Endodermal cell (in vitro differentiated cells): Measurements from ENCODE around the gene SFXN5. TPM values are rescaled to one million over a fixed set of nuclear protein-coding genes. Genes with fewer than 3 reads are reported as not detected.

Source experiments
- DNase-seq: peaks from one replicate; pipeline ENCODE4 v3.0.0-alpha.2; 2017
- H3K27ac ChIP-seq: 2 replicates; pipeline ENCODE4 v1.5.1; 2013; ENCODE audit warnings: mild to moderate bottlenecking, low read depth, low read length, moderate library complexity
- H3K27me3 ChIP-seq: 2 replicates; pipeline ENCODE4 v1.6.1; 2013; ENCODE audit warnings: mild to moderate bottlenecking, low read length, moderate library complexity; ENCODE audit not compliant: insufficient read depth, control insufficient read depth, poor library complexity, severe bottlenecking
- H3K36me3 ChIP-seq: 2 replicates; pipeline ENCODE4 v1.7.0; 2013; ENCODE audit warnings: mild to moderate bottlenecking, low read length, moderate library complexity; ENCODE audit not compliant: control insufficient read depth, insufficient read depth
- H3K4me1 ChIP-seq: one replicate; pipeline ENCODE4 v1.7.0; 2013; ENCODE audit warnings: low read length; ENCODE audit not compliant: control insufficient read depth, insufficient read depth
- H3K4me3 ChIP-seq: 2 replicates; pipeline ENCODE4 v1.5.1; 2013; ENCODE audit warnings: mild to moderate bottlenecking, low read length, moderate library complexity
- H3K9ac ChIP-seq: 2 replicates; pipeline ENCODE4 v1.6.1; 2013; ENCODE audit warnings: mild to moderate bottlenecking, low read length, moderate library complexity; ENCODE audit not compliant: poor library complexity, severe bottlenecking; ENCODE audit errors: extremely low read depth
- H3K9me3 ChIP-seq: 2 replicates; pipeline ENCODE4 v1.6.1; 2013; ENCODE audit warnings: mild to moderate bottlenecking, low read length, moderate library complexity; ENCODE audit not compliant: control insufficient read depth
- H3K27ac Mint-ChIP-seq: 2 replicates; pipeline ENCODE4 v1.8.0; 2020; ENCODE audit warnings: mixed read lengths
- H3K27me3 Mint-ChIP-seq: 2 replicates; pipeline ENCODE4 v1.8.0; 2021; ENCODE audit warnings: mild to moderate bottlenecking, mixed read lengths; ENCODE audit not compliant: insufficient read depth
- H3K36me3 Mint-ChIP-seq: 2 replicates; pipeline ENCODE4 v1.8.0; 2020; ENCODE audit warnings: low read depth, mixed read lengths
- H3K4me1 Mint-ChIP-seq: 2 replicates; pipeline ENCODE4 v1.8.0; 2020; ENCODE audit warnings: mixed read lengths
- H3K4me3 Mint-ChIP-seq: 2 replicates; pipeline ENCODE4 v1.8.0; 2020; ENCODE audit warnings: mild to moderate bottlenecking, moderate library complexity, mixed read lengths
- H3K9me3 Mint-ChIP-seq: 2 replicates; pipeline ENCODE4 v1.8.0; 2020; ENCODE audit warnings: mild to moderate bottlenecking, mixed read lengths
- WGBS, 2 experiments: methylation state at CpG; one replicate each; pipeline versions ENCODE4 v1.1.5 to v1.1.7; 2013; ENCODE audit warnings: missing lambda C conversion rate in 2 of 2, mixed read lengths in 1 of 2; ENCODE audit not compliant: insufficient coverage in 1 of 2, insufficient read length in 1 of 2; 5-methylcytosine and 5-hydroxymethylcytosine counted together
- total RNA-seq, 2 donors: library from RNA; stranded (reverse); fragmentation: NEBNext Ultra II Directional in 1 of 2; extraction: Animal tissue kit (Norgen Biotek cat#: 25700) in 1 of 2; gene quantifications; 2 replicates in 1 of 2; 3 replicates in 1 of 2; pipeline ENCODE4 v1.2.1, GENCODE V29; 2021
- TF ChIP-seq, protein P1 (sequence below): fragments of 200-600 bp; sonication (generic); conservative IDR thresholded peaks from 2 replicates; pipeline ENCODE4 v1.5.0; 2021; ENCODE audit warnings: antibody characterized with exemption, mild to moderate bottlenecking

The SFXN5 gene
- total RNA-seq, 2 donors from 2014 or later = 30.7 to 32.8 TPM

DNA sequence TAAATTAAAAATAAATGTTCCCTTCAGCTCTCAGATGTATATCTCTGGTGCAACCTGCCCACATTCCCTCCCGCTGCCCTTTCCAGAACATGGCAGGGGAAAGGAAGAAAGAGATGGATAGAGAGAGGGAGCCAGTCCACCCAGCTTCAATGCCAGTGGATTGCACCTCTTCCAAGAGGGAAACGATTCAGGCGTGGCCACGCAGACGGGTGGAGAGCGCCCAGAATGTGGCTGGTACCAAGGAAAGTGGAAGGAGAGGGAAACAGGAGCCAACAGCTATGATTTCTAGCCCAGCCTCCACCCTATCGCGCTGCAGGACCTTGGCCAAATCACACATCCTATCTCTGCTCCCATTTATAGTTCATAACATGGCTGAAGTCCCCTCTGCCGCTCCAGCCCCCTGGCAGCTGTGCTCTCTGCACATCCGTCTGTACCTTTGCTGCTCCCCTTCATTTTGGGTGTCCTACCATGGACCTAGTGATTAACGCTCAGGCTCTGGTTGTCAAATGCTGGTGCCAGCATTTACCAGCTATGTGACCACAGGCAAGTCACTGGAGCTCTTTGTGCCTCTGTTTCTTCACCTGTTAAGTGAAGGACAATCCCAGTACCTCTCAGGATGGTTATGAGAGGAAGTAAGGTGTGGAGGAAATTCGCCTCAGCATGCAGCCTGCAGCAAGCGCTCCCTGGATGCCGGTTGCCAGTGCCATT, 66.5 kb downstream of the SFXN5 start:
- Histone ChIP-seq H3K9me3 (no peaks in the 10 kb centered on the region), H3K27me3 (no peaks in the 10 kb centered on the region), H3K36me3 (peaks cover 5% of the 10 kb centered on the region), H3K4me1 (no peaks in the 10 kb centered on the region), H3K27ac (no peak overlapping the region), H3K4me3 (no peak overlapping the region), H3K9ac (no peak overlapping the region)
- TF ChIP-seq, protein P1, sequence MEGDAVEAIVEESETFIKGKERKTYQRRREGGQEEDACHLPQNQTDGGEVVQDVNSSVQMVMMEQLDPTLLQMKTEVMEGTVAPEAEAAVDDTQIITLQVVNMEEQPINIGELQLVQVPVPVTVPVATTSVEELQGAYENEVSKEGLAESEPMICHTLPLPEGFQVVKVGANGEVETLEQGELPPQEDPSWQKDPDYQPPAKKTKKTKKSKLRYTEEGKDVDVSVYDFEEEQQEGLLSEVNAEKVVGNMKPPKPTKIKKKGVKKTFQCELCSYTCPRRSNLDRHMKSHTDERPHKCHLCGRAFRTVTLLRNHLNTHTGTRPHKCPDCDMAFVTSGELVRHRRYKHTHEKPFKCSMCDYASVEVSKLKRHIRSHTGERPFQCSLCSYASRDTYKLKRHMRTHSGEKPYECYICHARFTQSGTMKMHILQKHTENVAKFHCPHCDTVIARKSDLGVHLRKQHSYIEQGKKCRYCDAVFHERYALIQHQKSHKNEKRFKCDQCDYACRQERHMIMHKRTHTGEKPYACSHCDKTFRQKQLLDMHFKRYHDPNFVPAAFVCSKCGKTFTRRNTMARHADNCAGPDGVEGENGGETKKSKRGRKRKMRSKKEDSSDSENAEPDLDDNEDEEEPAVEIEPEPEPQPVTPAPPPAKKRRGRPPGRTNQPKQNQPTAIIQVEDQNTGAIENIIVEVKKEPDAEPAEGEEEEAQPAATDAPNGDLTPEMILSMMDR = no peak
- Mint-ChIP-seq H3K4me1 (no peaks in the 10 kb centered on the region), H3K27ac (no peak overlapping the region), H3K4me3 (no peak overlapping the region), H3K36me3 (peaks cover 4% of the 10 kb centered on the region), H3K27me3 (no peaks in the 10 kb centered on the region), H3K9me3 (no peaks in the 10 kb centered on the region)
- DNase-seq = peak; percentile 26
- WGBS, 2 experiments = 87 to 89% methylated on average over 11 to 14 of the region's 14 CpGs

- H3K9me3 ChIP-seq = no peaks in the 10 kb centered on the region
- TF ChIP-seq, protein P1 = no peak
- peak; percentile 42 for DNase-seq
- Mint-ChIP-seq H3K4me1 (no peaks in the 10 kb centered on the region), H3K4me3 (no peak overlapping the region), H3K27me3 (no peaks in the 10 kb centered on the region), H3K27ac (no peak overlapping the region), H3K36me3 (peaks cover 4% of the 10 kb centered on the region), H3K9me3 (no peaks in the 10 kb centered on the region)
- no peak overlapping the region for H3K4me3 ChIP-seq
- no peaks in the 10 kb centered on the region for H3K27me3 ChIP-seq
- H3K9ac ChIP-seq = no peak overlapping the region
- H3K4me1 ChIP-seq = no peaks in the 10 kb centered on the region
- H3K27ac ChIP-seq = no peak overlapping the region
- H3K36me3 ChIP-seq = peaks cover 5% of the 10 kb centered on the region
- WGBS, 2 experiments = 85 to 89% methylated on average over 4 to 12 of the region's 12 CpGs
Observed at GRCh38 chr2:73004466-73004865, 67.0 kb downstream of the SFXN5 start.

DNA sequence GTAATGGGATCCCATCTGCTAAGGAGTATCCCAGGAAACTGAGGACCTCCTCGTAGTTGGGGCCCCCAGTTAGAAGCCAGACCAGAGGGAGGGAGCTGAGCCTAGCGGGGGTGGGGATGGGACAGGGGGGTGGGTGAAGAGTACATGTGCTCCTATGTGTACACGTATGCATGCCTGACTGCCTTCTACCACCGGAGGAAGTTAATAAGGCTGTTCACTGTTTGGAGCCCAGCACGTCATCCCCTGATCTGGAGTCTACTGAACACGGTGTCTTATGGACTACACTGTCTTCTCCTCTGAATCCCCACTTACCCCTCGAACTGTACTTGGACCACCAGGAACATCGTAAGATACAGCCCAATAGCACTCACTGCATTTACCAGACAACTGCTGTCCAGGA, 68.5 kb downstream of the SFXN5 start:
- H3K9me3 ChIP-seq = no peaks in the 10 kb centered on the region
- H3K9ac ChIP-seq = no peak overlapping the region
- Mint-ChIP-seq H3K9me3 (no peaks in the 10 kb centered on the region), H3K27ac (no peak overlapping the region), H3K4me3 (no peak overlapping the region), H3K27me3 (no peaks in the 10 kb centered on the region), H3K4me1 (no peaks in the 10 kb centered on the region), H3K36me3 (no peaks in the 10 kb centered on the region)
- TF ChIP-seq, protein P1 = no peak
- no peaks in the 10 kb centered on the region for H3K4me1 ChIP-seq
- no peak overlapping the region for H3K4me3 ChIP-seq
- 87 to 93% methylated on average over 6 to 8 of the region's 8 CpGs for WGBS, 2 experiments
- no peak for DNase-seq
- H3K27ac ChIP-seq = no peak overlapping the region
- H3K36me3 ChIP-seq = no peaks in the 10 kb centered on the region
- no peaks in the 10 kb centered on the region for H3K27me3 ChIP-seq
